Measurements from ENCODE around the gene OLFML2B.

DNA sequence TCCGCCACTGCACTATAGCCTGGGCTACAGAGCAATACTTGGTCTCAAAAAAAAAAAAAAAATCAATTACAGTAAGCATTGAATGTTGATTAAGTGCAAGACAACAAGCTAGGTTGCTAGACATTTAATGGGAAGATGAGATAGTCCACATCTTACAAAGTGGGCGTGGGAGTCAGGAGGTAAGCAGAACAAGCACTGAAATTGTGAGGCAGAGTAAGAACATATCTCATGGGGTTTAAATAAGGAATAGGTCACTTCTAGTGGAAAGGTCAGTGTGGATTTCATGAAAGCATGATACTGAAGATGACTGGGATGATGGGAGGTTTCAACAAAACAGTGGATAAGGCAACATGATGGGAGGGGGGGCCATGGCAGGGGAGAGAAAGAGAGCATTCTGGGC lies 1.9 kb upstream of the OLFML2B start:
- TF ChIP-seq CTCF (IDR thresholded peaks at IDR 0.05) (no peak), POLR2A (IDR thresholded peaks at IDR 0.05) (no peak), POLR2AphosphoS5 (IDR thresholded peaks at IDR 0.05) (no peak), EP300 (IDR thresholded peaks at IDR 0.05) (no peak)
